Progenitor cell of endocrine pancreas (in vitro differentiated cells): ENCODE data around the gene CD109. TPM values are rescaled to one million over a fixed set of nuclear protein-coding genes. Genes with fewer than 3 reads are reported as not detected.

ENCODE experiments used
- DNase-seq: peaks from one replicate; pipeline ENCODE4 v3.0.0; 2021; ENCODE audit warnings: low spot score; ENCODE audit not compliant: unreplicated experiment
- H3K27ac Mint-ChIP-seq: 2 replicates; pipeline ENCODE4 v1.8.0; 2021; ENCODE audit warnings: mild to moderate bottlenecking, moderate library complexity, mixed read lengths
- H3K27me3 Mint-ChIP-seq: 2 replicates; pipeline ENCODE4 v1.8.0; 2021; ENCODE audit warnings: mixed read lengths
- H3K36me3 Mint-ChIP-seq: 2 replicates; pipeline ENCODE4 v1.8.0; 2022; ENCODE audit warnings: mixed read lengths; ENCODE audit not compliant: insufficient read depth
- H3K4me1 Mint-ChIP-seq: 2 replicates; pipeline ENCODE4 v1.8.0; 2021; ENCODE audit warnings: low read depth, mixed read lengths
- H3K4me3 Mint-ChIP-seq: 2 replicates; pipeline ENCODE4 v1.8.0; 2021; ENCODE audit warnings: low read depth, mild to moderate bottlenecking, moderate library complexity, mixed read lengths
- H3K9me3 Mint-ChIP-seq: 2 replicates; pipeline ENCODE4 v1.8.0; 2021; ENCODE audit warnings: low read depth, mixed read lengths
- CTCF ChIP-seq: fragments of 200-600 bp; sonication (generic); IDR thresholded peaks from one replicate; pipeline ENCODE4 v1.5.0; 2021; ENCODE audit warnings: antibody characterized with exemption, mild to moderate bottlenecking; ENCODE audit not compliant: unreplicated experiment
- total RNA-seq: library from RNA; stranded (reverse); gene quantifications from 2 replicates; pipeline ENCODE4 v1.2.1, GENCODE V29; 2021

The CD109 gene
- total RNA-seq, 1 donor from 2014 or later, result 0.24 TPM

- no peak overlapping the region for H3K27ac Mint-ChIP-seq
- H3K4me3 Mint-ChIP-seq, result no peak overlapping the region
- no peaks in the 10 kb centered on the region for H3K9me3 Mint-ChIP-seq
- peaks cover 19% of the 10 kb centered on the region for H3K27me3 Mint-ChIP-seq
- no peak for DNase-seq
- H3K4me1 Mint-ChIP-seq, result peaks cover 4% of the 10 kb centered on the region
- TF ChIP-seq CTCF, result no peak
- no peaks in the 10 kb centered on the region for H3K36me3 Mint-ChIP-seq
Observed at GRCh38 chr6:73665686-73666319, 30.2 kb upstream of the CD109 start.

DNA sequence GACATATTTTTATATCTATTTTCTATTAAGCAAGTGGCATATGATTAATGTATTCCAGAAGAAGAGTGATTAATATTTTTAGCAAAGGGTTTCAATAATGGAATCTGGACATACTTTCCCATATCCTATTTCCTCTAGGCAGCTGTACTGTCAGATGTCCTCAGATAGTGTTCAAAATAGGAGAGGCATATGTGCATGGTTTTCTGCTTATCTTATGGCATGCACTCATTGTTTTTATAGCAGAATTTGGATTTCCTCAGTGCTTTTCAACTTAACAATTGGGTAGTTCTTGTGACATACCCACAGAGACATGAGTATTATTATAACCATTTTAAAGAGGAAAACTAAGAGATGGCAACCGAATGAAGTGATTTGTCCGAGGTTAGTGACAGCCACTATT lies 29.6 kb upstream of the CD109 start:
- Mint-ChIP-seq H3K36me3 (no peaks in the 10 kb centered on the region), H3K4me1 (peaks cover 4% of the 10 kb centered on the region), H3K4me3 (no peak overlapping the region), H3K27me3 (peaks cover 20% of the 10 kb centered on the region), H3K27ac (no peak overlapping the region), H3K9me3 (no peaks in the 10 kb centered on the region)
- no peak for DNase-seq
- TF ChIP-seq CTCF, result no peak

GRCh38 chr6:73667798-73668197 lies 28.2 kb upstream of the CD109 start:
- peaks cover 4% of the 10 kb centered on the region for H3K4me1 Mint-ChIP-seq

GRCh38 chr6:73669005-73669404 lies 27.0 kb upstream of the CD109 start:
- TF ChIP-seq CTCF, result no peak
- DNase-seq, result no peak
- Mint-ChIP-seq H3K4me3 (no peak overlapping the region), H3K27me3 (peaks cover 20% of the 10 kb centered on the region), H3K36me3 (no peaks in the 10 kb centered on the region), H3K9me3 (no peaks in the 10 kb centered on the region), H3K27ac (no peak overlapping the region), H3K4me1 (peaks cover 4% of the 10 kb centered on the region)

More at GRCh38 chr6:73667798-73668197, 28.2 kb upstream of the CD109 start:
- no peak overlapping the region for H3K4me3 Mint-ChIP-seq
- DNase-seq, result no peak
- no peak overlapping the region for H3K27ac Mint-ChIP-seq
- no peaks in the 10 kb centered on the region for H3K9me3 Mint-ChIP-seq
- no peaks in the 10 kb centered on the region for H3K36me3 Mint-ChIP-seq
- H3K27me3 Mint-ChIP-seq, result peaks cover 20% of the 10 kb centered on the region
- no peak for TF ChIP-seq CTCF

GRCh38 chr6:73671911-73672685 lies 23.9 kb upstream of the CD109 start:
- Mint-ChIP-seq H3K4me1 (peaks cover 1% of the 10 kb centered on the region), H3K9me3 (no peaks in the 10 kb centered on the region), H3K27ac (no peak overlapping the region), H3K27me3 (peaks cover 9% of the 10 kb centered on the region), H3K4me3 (no peak overlapping the region), H3K36me3 (no peaks in the 10 kb centered on the region)
- no peak for TF ChIP-seq CTCF
- DNase-seq, result no peak
